Left lung (tissue), 10 donors: ENCODE results near the gene ZNF19. TPM values are rescaled to one million over a fixed set of nuclear protein-coding genes. Genes with fewer than 3 reads are reported as not detected.

Experiments
- ATAC-seq: fragments of 200-7000 bp; cut with Tn5 transposase; one replicate; pipeline ENCODE4 v1.9.1; 2020; ENCODE audit warnings: moderate library complexity
- DNase-seq, 4 donors: peaks; one replicate each; pipeline ENCODE4 v3.0.0-alpha.2; 2013 to 2020
- H3K27ac ChIP-seq, 2 donors: fragments of 200-600 bp; sonication (generic) in 1 of 2; one replicate each; pipeline versions ENCODE4 v1.5.0 to v1.8.0; 2020 to 2021
- H3K27me3 ChIP-seq, 2 donors: fragments of 200-600 bp; sonication (generic) in 1 of 2; one replicate each; pipeline versions ENCODE4 v1.5.0 to v1.8.0; 2020 to 2021
- H3K36me3 ChIP-seq, 2 donors: fragments of 200-600 bp; sonication (generic) in 1 of 2; one replicate each; pipeline versions ENCODE4 v1.5.0 to v1.8.0; 2020 to 2021
- H3K4me1 ChIP-seq, 2 donors: fragments of 200-600 bp; one replicate each; pipeline ENCODE4 v1.8.0; 2021
- H3K4me3 ChIP-seq, 2 donors: fragments of 200-600 bp; sonication (generic) in 1 of 2; one replicate each; pipeline versions ENCODE4 v1.5.0 to v1.8.0; 2020 to 2021; ENCODE audit warnings: mild to moderate bottlenecking in 1 of 2
- H3K9me3 ChIP-seq, 2 donors: fragments of 200-600 bp; sonication (generic) in 1 of 2; one replicate each; pipeline versions ENCODE4 v1.5.0 to v1.8.0; 2020 to 2021
- intact Hi-C, 2 donors: fragments of 100-400 bp; cut with DNase I; formaldehyde crosslinking; loops; one replicate each; pipeline versions ENCODE4 v1.11.2 to v1.14.2; 2022
- polyA plus RNA-seq, 6 donors: library from polyadenylated mRNA; unstranded; fragments of 120-200 nt; gene quantifications; one replicate each; pipeline ENCODE4 v1.2.1, GENCODE V29; 2013; ENCODE audit not compliant: insufficient read length in 6 of 6
- total RNA-seq, 2 donors: library from RNA; stranded (reverse); fragmentation: NEBNext Ultra II Directional; extraction: Animal tissue kit (Norgen Biotek cat#: 25700); gene quantifications; one replicate each; pipeline ENCODE4 v1.2.1, GENCODE V29; 2021
- TF ChIP-seq, protein P1 (sequence below), 2 donors: fragments of 200-600 bp; sonication (generic) in 1 of 2; IDR thresholded peaks; one replicate each; pipeline versions ENCODE4 v1.5.0 to v1.8.0; 2021; ENCODE audit warnings: antibody characterized with exemption in 2 of 2
- donor health status: DM: no; HTN: yes; CAD: no.
- donor health status: DM: no; HTN: no; CAD: no.

The ZNF19 gene
- total and polyA plus RNA-seq, 8 donors, result 6.9 to 13.9 (median 10.9) TPM

DNA sequence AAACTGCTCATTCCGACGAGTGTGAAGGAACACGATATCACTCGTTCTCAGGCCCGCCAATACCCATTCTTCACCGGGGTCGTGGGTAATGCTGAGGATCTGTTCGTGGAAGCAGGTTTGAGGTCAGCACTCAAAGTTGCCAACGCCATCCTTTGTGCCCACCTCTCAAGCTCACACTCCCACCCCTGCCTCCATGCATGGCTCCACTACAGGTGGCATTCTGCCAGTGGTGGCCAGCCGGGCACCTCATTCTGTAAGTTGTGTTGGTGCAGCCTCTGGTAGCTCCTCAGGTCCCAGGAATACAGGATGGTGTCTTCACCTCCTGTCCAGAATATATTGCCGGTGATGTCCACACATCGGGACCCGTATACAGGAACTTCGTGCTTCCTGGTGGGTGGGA is 57.9 kb downstream of the ZNF19 start:
- H3K36me3 ChIP-seq, result no peaks in the 10 kb centered on the region
- H3K27ac ChIP-seq, result no peak overlapping the region
- intact Hi-C loops, result no loop called here

DNA sequence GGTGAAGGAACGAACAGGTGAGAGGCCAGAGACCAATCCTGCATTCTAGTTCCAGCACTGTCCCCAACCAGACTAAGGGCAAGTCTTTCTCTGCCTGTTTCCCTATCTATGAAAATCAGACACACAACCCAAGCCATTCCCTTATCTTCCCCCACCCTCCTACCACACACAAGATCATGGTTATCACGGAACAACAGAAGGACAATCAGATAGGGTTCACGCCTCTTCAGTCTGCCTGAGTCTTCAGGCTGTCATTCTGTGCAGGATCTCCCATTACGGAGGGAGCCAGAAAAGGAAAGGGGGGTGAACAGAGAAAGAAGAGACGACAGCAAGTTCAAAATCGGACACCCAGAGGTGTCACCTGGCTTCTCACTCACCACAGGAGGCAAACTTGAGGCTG is 58.4 kb downstream of the ZNF19 start:
- DNase-seq (no peak), ATAC-seq (no peak)
- Histone ChIP-seq H3K36me3 (no peaks in the 10 kb centered on the region), H3K27me3 (peaks cover 12 to 36% of the 10 kb centered on the region in 2 donors), H3K9me3 (no peaks in the 10 kb centered on the region), H3K27ac (no peak overlapping the region), H3K4me1 (no peaks in the 10 kb centered on the region), H3K4me3 (no peak overlapping the region)
- TF ChIP-seq, protein P1, sequence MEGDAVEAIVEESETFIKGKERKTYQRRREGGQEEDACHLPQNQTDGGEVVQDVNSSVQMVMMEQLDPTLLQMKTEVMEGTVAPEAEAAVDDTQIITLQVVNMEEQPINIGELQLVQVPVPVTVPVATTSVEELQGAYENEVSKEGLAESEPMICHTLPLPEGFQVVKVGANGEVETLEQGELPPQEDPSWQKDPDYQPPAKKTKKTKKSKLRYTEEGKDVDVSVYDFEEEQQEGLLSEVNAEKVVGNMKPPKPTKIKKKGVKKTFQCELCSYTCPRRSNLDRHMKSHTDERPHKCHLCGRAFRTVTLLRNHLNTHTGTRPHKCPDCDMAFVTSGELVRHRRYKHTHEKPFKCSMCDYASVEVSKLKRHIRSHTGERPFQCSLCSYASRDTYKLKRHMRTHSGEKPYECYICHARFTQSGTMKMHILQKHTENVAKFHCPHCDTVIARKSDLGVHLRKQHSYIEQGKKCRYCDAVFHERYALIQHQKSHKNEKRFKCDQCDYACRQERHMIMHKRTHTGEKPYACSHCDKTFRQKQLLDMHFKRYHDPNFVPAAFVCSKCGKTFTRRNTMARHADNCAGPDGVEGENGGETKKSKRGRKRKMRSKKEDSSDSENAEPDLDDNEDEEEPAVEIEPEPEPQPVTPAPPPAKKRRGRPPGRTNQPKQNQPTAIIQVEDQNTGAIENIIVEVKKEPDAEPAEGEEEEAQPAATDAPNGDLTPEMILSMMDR (IDR thresholded peaks at IDR 0.05), result no peak
- intact Hi-C loops, result no loop called here

More for the DNA sequence above, 57.9 kb downstream of the ZNF19 start:
- H3K4me3 ChIP-seq, result no peak overlapping the region
- ATAC-seq (no peak), DNase-seq (no peak)
- no peaks in the 10 kb centered on the region for H3K9me3 ChIP-seq
- H3K4me1 ChIP-seq, result no peaks in the 10 kb centered on the region
- TF ChIP-seq, protein P1 (IDR thresholded peaks at IDR 0.05), result no peak
- H3K27me3 ChIP-seq, result peaks cover 7 to 31% of the 10 kb centered on the region in 2 donors

DNA sequence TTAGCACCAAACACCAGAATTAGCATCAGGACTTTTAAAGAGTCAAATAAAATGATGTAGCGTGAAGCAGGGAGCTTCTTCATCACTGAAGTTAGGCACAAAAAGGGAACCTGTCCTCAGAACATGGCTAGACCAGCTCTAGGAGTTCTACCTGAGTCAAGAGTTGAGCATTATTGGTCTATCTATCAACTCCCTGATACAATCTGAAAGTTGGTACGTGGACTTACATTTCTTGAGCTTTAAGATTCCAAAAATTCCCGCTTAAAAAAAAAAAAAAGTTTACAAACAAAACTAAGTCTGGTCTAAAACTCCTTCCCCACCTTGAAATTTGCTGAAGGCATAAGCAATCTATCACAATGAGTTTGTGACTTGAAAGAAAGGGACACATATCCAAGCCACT is 59.5 kb downstream of the ZNF19 start:
- Histone ChIP-seq H3K4me3 (no peak overlapping the region), H3K27ac (no peak overlapping the region), H3K4me1 (no peaks in the 10 kb centered on the region), H3K27me3 (peaks cover 13 to 47% of the 10 kb centered on the region in 2 donors), H3K9me3 (no peaks in the 10 kb centered on the region), H3K36me3 (no peaks in the 10 kb centered on the region)
- ATAC-seq (no peak), DNase-seq (no peak)
- TF ChIP-seq, protein P1 (IDR thresholded peaks at IDR 0.05), result no peak
- intact Hi-C loops, result no loop called here

DNA sequence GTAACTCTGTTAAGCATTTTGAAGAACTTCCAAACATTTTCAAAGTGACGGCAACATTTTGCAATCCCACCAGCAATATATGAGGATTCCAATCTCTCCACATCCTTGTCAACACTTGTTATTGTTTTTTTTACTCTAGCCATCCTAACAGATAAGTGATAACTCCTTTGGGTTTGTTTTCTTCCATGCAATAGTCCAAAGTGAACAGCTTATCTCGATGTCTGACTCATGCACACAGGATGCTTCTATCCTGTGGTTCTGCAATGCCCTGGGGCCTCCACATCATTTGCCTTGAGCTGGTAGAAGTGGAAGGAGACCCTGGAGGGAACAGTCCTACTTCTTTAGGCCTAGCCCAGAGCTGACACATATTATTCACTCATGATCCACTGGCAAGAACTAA is 60.2 kb downstream of the ZNF19 start:
- DNase-seq, result no peak
- no peaks in the 10 kb centered on the region for H3K9me3 ChIP-seq
- ATAC-seq, result no peak
- no peaks in the 10 kb centered on the region for H3K36me3 ChIP-seq
- H3K27ac ChIP-seq, result no peak overlapping the region
- intact Hi-C loops, result no loop called here
- TF ChIP-seq, protein P1 (IDR thresholded peaks at IDR 0.05), result no peak
- peaks cover 13 to 54% of the 10 kb centered on the region in 2 donors for H3K27me3 ChIP-seq
- H3K4me3 ChIP-seq, result no peak overlapping the region
- no peaks in the 10 kb centered on the region for H3K4me1 ChIP-seq

DNA sequence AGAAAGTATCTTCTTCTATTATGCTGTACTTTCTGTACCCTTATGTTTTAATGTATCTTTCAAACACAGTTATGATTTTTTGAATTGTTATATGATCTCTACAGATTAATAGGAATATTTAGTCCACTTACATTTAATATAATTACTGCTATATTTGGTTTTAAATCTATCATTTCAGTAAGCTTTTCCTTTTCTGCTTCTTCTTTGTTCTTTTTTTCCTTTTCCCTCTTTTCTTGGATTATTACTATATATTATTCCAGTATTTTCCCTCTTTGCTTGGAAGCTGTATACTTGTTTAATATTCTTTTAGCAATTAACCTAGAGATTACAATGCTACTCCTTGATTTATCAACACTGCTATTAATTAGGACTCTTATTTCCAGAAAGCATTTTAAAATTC is 60.7 kb downstream of the ZNF19 start:
- ATAC-seq (no peak), DNase-seq (no peak)
- no peak overlapping the region for H3K27ac ChIP-seq
- H3K4me3 ChIP-seq, result no peak overlapping the region
- H3K36me3 ChIP-seq, result no peaks in the 10 kb centered on the region
- H3K27me3 ChIP-seq, result peaks cover 13 to 59% of the 10 kb centered on the region in 2 donors
- no peaks in the 10 kb centered on the region for H3K9me3 ChIP-seq
- TF ChIP-seq, protein P1 (IDR thresholded peaks at IDR 0.05), result no peak
- no peaks in the 10 kb centered on the region for H3K4me1 ChIP-seq
- intact Hi-C loops, result no loop called here
